Upper lobe of left lung (tissue), 4 donors: ENCODE data around the gene RNF114.

Source experiments
- CTCF ChIP-seq, 6 experiments: fragments of 450-650 bp in 4 of 6; fragments of 200-600 bp in 2 of 6; sonication (generic) in 2 of 6; IDR thresholded peaks; one replicate each; pipeline ENCODE4 v1.5.1; 2016 to 2019; ENCODE audit warnings: antibody characterized with exemption in 6 of 6
- POLR2A ChIP-seq, 4 donors: fragments of 450-650 bp; IDR thresholded peaks; one replicate each; pipeline ENCODE4 v1.5.1; 2016 to 2017; ENCODE audit warnings: antibody characterized with exemption in 4 of 4, mild to moderate bottlenecking in 2 of 4
- POLR2AphosphoS5 ChIP-seq, 2 donors: sonication (generic); formaldehyde crosslinking; IDR thresholded peaks; one replicate each; pipeline ENCODE4 v1.5.1; 2017; ENCODE audit warnings: antibody characterized with exemption in 2 of 2

- TF ChIP-seq CTCF (IDR thresholded peaks at IDR 0.05) (no peak), POLR2A (IDR thresholded peaks at IDR 0.05) (no peak), POLR2AphosphoS5 (IDR thresholded peaks at IDR 0.05) (no peak)
These were observed 25.2 kb downstream of the RNF114 start for GRCh38 chr20:49961413-49961812.
